ENCODE data around the gene ZNF3. TPM values are rescaled to one million over a fixed set of nuclear protein-coding genes. Genes with fewer than 3 reads are reported as not detected.
A peak's percentile ranks its signal among the peaks of the same experiment; 100 is the strongest.

The ZNF3 gene
- total and polyA plus RNA-seq, 9 of the 15 experiments (the other 6 are each of a cell fraction or from before 2014, with no cell fraction given) = 30.0 to 64.9 (median 51.5) TPM

DNA sequence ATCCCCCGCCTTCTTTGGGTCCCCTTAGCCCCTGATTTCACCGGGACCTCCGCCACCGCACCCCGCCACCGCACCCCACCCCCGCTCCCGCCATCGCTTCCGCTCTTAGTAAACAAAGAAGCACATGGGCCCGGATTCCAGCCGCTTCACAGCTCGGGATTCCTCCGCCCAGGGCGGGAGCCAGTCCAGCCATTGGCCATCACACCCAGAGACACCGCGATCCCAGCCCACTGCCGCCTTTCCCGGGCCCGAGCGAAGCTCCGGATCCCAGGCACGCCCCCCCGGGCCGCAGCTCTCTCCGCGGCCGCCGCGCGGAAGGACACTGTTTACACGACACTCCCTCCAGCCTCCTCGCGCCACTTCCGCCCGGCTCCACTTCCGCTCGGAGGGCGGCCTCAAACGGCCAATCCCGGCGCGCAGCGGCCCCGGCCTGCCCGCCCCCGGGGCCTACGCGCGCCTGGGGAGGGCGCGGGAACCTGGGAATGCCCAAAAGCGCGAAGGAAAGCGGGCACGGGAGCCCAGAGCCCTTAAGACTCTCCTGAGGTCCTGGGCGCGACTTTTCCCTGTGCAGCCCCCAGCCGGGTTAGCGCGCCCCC, 19.0 kb upstream of the ZNF3 start (continued):
- no peak for TF ChIP-seq ETS2 (tag; IDR thresholded peaks at IDR 0.05; ENCODE audit: borderline replicate concordance, poor library complexity, severe bottlenecking)
- peak; percentile 61 for TF ChIP-seq TAF1 (IDR thresholded peaks at IDR 0.05; ENCODE audit: control insufficient read depth, extremely low read depth, insufficient read depth, low read length, severe bottlenecking)
- TF ChIP-seq ZEB2 (IDR thresholded peaks at IDR 0.05) = peak; percentile 40; the same call in 1 of the 2 replicates
- TF ChIP-seq RFX5 (IDR thresholded peaks at IDR 0.05; ENCODE audit: low read depth, low read length) = no peak
- peak; percentile 85 for TF ChIP-seq C11orf30 (IDR thresholded peaks at IDR 0.05; ENCODE audit: low read depth)
- TF ChIP-seq, protein P1, sequence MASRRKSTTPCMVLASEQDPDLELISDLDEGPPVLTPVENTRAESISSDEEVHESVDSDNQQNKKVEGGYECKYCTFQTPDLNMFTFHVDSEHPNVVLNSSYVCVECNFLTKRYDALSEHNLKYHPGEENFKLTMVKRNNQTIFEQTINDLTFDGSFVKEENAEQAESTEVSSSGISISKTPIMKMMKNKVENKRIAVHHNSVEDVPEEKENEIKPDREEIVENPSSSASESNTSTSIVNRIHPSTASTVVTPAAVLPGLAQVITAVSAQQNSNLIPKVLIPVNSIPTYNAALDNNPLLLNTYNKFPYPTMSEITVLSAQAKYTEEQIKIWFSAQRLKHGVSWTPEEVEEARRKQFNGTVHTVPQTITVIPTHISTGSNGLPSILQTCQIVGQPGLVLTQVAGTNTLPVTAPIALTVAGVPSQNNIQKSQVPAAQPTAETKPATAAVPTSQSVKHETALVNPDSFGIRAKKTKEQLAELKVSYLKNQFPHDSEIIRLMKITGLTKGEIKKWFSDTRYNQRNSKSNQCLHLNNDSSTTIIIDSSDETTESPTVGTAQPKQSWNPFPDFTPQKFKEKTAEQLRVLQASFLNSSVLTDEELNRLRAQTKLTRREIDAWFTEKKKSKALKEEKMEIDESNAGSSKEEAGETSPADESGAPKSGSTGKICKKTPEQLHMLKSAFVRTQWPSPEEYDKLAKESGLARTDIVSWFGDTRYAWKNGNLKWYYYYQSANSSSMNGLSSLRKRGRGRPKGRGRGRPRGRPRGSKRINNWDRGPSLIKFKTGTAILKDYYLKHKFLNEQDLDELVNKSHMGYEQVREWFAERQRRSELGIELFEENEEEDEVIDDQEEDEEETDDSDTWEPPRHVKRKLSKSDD (conservative IDR thresholded peaks at IDR 0.05; ENCODE audit: low read length) = no peak
- TF ChIP-seq SRSF9 (IDR thresholded peaks at IDR 0.05; ENCODE audit: borderline replicate concordance, low read depth, low read length) = no peak
- TF ChIP-seq, protein P2, sequence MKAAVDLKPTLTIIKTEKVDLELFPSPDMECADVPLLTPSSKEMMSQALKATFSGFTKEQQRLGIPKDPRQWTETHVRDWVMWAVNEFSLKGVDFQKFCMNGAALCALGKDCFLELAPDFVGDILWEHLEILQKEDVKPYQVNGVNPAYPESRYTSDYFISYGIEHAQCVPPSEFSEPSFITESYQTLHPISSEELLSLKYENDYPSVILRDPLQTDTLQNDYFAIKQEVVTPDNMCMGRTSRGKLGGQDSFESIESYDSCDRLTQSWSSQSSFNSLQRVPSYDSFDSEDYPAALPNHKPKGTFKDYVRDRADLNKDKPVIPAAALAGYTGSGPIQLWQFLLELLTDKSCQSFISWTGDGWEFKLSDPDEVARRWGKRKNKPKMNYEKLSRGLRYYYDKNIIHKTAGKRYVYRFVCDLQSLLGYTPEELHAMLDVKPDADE (conservative IDR thresholded peaks at IDR 0.05; ENCODE audit: control insufficient read depth, low read depth, low read length) = peak; percentile 96
- TF ChIP-seq, protein P3, sequence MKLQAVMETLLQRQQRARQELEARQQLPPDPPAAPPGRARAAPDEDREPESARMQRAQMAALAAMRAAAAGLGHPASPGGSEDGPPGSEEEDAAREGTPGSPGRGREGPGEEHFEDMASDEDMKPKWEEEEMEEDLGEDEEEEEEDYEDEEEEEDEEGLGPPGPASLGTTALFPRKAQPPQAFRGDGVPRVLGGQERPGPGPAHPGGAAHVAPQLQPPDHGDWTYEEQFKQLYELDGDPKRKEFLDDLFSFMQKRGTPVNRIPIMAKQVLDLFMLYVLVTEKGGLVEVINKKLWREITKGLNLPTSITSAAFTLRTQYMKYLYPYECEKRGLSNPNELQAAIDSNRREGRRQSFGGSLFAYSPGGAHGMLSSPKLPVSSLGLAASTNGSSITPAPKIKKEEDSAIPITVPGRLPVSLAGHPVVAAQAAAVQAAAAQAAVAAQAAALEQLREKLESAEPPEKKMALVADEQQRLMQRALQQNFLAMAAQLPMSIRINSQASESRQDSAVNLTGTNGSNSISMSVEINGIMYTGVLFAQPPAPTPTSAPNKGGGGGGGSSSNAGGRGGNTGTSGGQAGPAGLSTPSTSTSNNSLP (IDR thresholded peaks at IDR 0.05; ENCODE audit: borderline replicate concordance, low read depth, low read length) = no peak
- no peak for TF ChIP-seq PPARD (CRISPR knock-in tag; IDR thresholded peaks at IDR 0.05)
- no peak for TF ChIP-seq PML (IDR thresholded peaks at IDR 0.05; ENCODE audit: low read length)
- 0 out of 2 replicates have a peak, but pooled peaks have one; percentile 32 for TF ChIP-seq ARID1B (IDR thresholded peaks at IDR 0.05)
- TF ChIP-seq RBM25 (IDR thresholded peaks at IDR 0.05; ENCODE audit: low read depth, low read length, severe bottlenecking) = peak; percentile 97
- TF ChIP-seq, protein P4, sequence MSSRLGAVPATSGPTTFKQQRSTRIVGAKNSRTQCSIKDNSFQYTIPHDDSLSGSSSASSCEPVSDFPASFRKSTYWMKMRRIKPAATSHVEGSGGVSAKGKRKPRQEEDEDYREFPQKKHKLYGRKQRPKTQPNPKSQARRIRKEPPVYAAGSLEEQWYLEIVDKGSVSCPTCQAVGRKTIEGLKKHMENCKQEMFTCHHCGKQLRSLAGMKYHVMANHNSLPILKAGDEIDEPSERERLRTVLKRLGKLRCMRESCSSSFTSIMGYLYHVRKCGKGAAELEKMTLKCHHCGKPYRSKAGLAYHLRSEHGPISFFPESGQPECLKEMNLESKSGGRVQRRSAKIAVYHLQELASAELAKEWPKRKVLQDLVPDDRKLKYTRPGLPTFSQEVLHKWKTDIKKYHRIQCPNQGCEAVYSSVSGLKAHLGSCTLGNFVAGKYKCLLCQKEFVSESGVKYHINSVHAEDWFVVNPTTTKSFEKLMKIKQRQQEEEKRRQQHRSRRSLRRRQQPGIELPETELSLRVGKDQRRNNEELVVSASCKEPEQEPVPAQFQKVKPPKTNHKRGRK (tag; IDR thresholded peaks at IDR 0.05) = no peak
- TF ChIP-seq FOXK2 (conservative IDR thresholded peaks at IDR 0.05 in 1 of 2, IDR thresholded peaks at IDR 0.05 in 1 of 2; ENCODE audit: low read depth in 2 of 2) = peak; percentile 99 to 100
- TF ChIP-seq CXXC5 (CRISPR knock-in tag; IDR thresholded peaks at IDR 0.05) = peak; percentile 88
- TF ChIP-seq ZNF717 (CRISPR knock-in tag; IDR thresholded peaks at IDR 0.05) = no peak
- TF ChIP-seq, protein P5, sequence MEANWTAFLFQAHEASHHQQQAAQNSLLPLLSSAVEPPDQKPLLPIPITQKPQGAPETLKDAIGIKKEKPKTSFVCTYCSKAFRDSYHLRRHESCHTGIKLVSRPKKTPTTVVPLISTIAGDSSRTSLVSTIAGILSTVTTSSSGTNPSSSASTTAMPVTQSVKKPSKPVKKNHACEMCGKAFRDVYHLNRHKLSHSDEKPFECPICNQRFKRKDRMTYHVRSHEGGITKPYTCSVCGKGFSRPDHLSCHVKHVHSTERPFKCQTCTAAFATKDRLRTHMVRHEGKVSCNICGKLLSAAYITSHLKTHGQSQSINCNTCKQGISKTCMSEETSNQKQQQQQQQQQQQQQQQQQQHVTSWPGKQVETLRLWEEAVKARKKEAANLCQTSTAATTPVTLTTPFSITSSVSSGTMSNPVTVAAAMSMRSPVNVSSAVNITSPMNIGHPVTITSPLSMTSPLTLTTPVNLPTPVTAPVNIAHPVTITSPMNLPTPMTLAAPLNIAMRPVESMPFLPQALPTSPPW (CRISPR knock-in tag; IDR thresholded peaks at IDR 0.05) = peak; percentile 84
- no peak for TF ChIP-seq ZNF586 (CRISPR knock-in tag; conservative IDR thresholded peaks at IDR 0.05)
- no peak for TF ChIP-seq ZFPM2 (CRISPR knock-in tag; IDR thresholded peaks at IDR 0.05)
